GM19397 (cell line): ENCODE data around the gene AGBL1.
"Not testable (repeated sequence)": the region's sequence is repeated elsewhere in the genome, so short reads cannot be mapped to it uniquely, and the experiment has no call there.

Experiments
- ATAC-seq: cut with Tn5 transposase; IDR thresholded peaks from one replicate; pipeline ENCODE4 v1.9.1; 2021; ENCODE audit warnings: mild to moderate bottlenecking, moderate library complexity; ENCODE audit not compliant: unreplicated experiment

The AGBL1 gene

GRCh38 chr15:86082619-86083380 is 3.1 kb downstream of the AGBL1 start:
- ATAC-seq = no peak

- ATAC-seq = no peak
These were observed 8.1 kb downstream of the AGBL1 start for GRCh38 chr15:86087808-86088207.

GRCh38 chr15:86089422-86089821 is 9.8 kb downstream of the AGBL1 start:
- ATAC-seq = no peak

- ATAC-seq = no peak
These were observed 22.1 kb downstream of the AGBL1 start for GRCh38 chr15:86101818-86102217.

- no peak for ATAC-seq
These were observed 24.2 kb downstream of the AGBL1 start for GRCh38 chr15:86103825-86104224.

- no peak for ATAC-seq
These were observed 26.6 kb downstream of the AGBL1 start for GRCh38 chr15:86106306-86106705.

- ATAC-seq = no peak
These were observed 35.6 kb downstream of the AGBL1 start for GRCh38 chr15:86115145-86115801.

GRCh38 chr15:86121568-86122225 is 42.0 kb downstream of the AGBL1 start:
- ATAC-seq = no peak

- ATAC-seq = not testable (repeated sequence)
These were observed 43.2 kb downstream of the AGBL1 start for GRCh38 chr15:86122691-86123391.

- no peak for ATAC-seq
These were observed 46.1 kb downstream of the AGBL1 start for GRCh38 chr15:86125775-86126174.

- no peak for ATAC-seq
These were observed 47.9 kb downstream of the AGBL1 start for GRCh38 chr15:86127547-86127946.

- no peak for ATAC-seq
These were observed 55.4 kb downstream of the AGBL1 start for GRCh38 chr15:86135041-86135440.

- no peak for ATAC-seq
These were observed 57.2 kb downstream of the AGBL1 start for GRCh38 chr15:86136861-86137260.

GRCh38 chr15:86138798-86139197 is 59.1 kb downstream of the AGBL1 start:
- no peak for ATAC-seq

- ATAC-seq = no peak
These were observed 60.2 kb downstream of the AGBL1 start for GRCh38 chr15:86139828-86140227.

GRCh38 chr15:86154705-86155104 is 75.0 kb downstream of the AGBL1 start:
- no peak for ATAC-seq

- ATAC-seq = no peak
These were observed 75.9 kb downstream of the AGBL1 start for GRCh38 chr15:86155551-86155950.

- no peak for ATAC-seq
These were observed 78.1 kb downstream of the AGBL1 start for GRCh38 chr15:86157606-86158293.

GRCh38 chr15:86159468-86159867 is 79.8 kb downstream of the AGBL1 start:
- no peak for ATAC-seq

GRCh38 chr15:86161250-86161649 is 81.6 kb downstream of the AGBL1 start:
- ATAC-seq = no peak

- no peak for ATAC-seq
These were observed 82.5 kb downstream of the AGBL1 start for GRCh38 chr15:86162172-86162591.
